ENCODE data around the gene TMEM47. TPM values are rescaled to one million over a fixed set of nuclear protein-coding genes. Genes with fewer than 3 reads are reported as not detected.

The TMEM47 gene
- total and polyA plus RNA-seq, 2 of the 4 experiments (the other 2 are of a cell fraction): 51.5 to 105 TPM

DNA sequence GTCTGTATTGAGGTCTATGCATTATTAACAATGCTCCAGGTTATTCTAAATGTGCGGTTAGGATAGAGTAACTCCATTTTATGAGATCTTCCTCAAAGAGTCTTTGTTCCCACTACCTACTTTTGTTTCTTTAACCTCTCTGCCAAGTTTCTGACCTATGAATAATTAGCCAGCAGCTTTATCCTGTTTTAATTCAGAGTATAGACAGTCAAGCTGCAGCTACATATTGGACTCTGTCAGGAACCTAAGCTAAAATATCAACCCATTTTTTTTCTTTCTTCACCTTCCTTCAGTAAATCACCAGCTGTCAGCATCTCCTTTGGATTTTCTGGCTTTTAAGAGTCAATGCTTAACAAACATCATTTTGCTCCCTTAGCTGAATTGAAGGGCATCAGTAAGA is 72.3 kb downstream of the TMEM47 start:
- H4K8ac ChIP-seq (ENCODE audit: low read depth in 2 of 2, low read length in 2 of 2): no peak overlapping the region
- no peak overlapping the region for H3K4ac ChIP-seq (ENCODE audit: low read depth, low read length)
- ChIA-PET CTCF (no interaction called here), POLR2A (ENCODE audit: unreplicated experiment) (no interaction called here)
- H3K9me1 ChIP-seq (ENCODE audit: insufficient read depth, low read length): no peaks in the 10 kb centered on the region
- no peak overlapping the region for H3K4me2 ChIP-seq (ENCODE audit: low read depth, low read length)
- H3K4me1 ChIP-seq (ENCODE audit: control insufficient read depth, insufficient read depth, low read length): no peaks in the 10 kb centered on the region
- no peak overlapping the region for H2BK20ac ChIP-seq (ENCODE audit: low read depth, low read length)
- no peak overlapping the region for H3K9ac ChIP-seq (ENCODE audit: low read depth, low read length)
- no peak overlapping the region for H3K27ac ChIP-seq (ENCODE audit: insufficient read depth, low read length)
- H2BK15ac ChIP-seq (ENCODE audit: low read depth, low read length): no peak overlapping the region
- no peak for TF ChIP-seq CHD1 (IDR thresholded peaks at IDR 0.05; ENCODE audit: low read depth, low read length)
- no peak overlapping the region for H4K5ac ChIP-seq (ENCODE audit: low read depth, low read length)
- no peaks in the 10 kb centered on the region for H3K9me3 ChIP-seq (ENCODE audit: control insufficient read depth, insufficient read depth, low read length)
- H2AFZ ChIP-seq (replicated peaks; ENCODE audit: low read length, poor library complexity): no peak overlapping the region
- no peak overlapping the region for H3K4me3 ChIP-seq (ENCODE audit: insufficient read depth, low read depth, low read length)
- no peak overlapping the region for H3K23ac ChIP-seq (ENCODE audit: low read depth, low read length)
- H2BK120ac ChIP-seq (ENCODE audit: low read depth, low read length): no peak overlapping the region
- BruUV-seq (replicated peaks): no TSS peak
- in situ Hi-C loops (cut with MboI; ENCODE audit: low sequenced_read_pairs) (no loop called here), dilution Hi-C loops (cut with HindIII; ENCODE audit: low sequenced_read_pairs, unreplicated experiment) (no loop called here), intact Hi-C loops (cut with micrococcal nuclease) (no loop called here)
- no peak overlapping the region for H2BK5ac ChIP-seq (ENCODE audit: low read depth, low read length, poor library complexity, severe bottlenecking)
- H2AK9ac ChIP-seq (replicated peaks; ENCODE audit: low read depth, low read length, poor library complexity): no peak overlapping the region
- H3K79me1 ChIP-seq (ENCODE audit: low read depth in 1 of 2, low read length in 2 of 2): no peaks in the 10 kb centered on the region
- no CpG with 5 or more reads among the region's 1 CpG for WGBS, 2 experiments (ENCODE audit: extremely low coverage in 2 of 2, insufficient read length in 1 of 2)
- H3K14ac ChIP-seq (replicated peaks; ENCODE audit: low read depth, low read length): no peak overlapping the region
- ATAC-seq (ENCODE audit: low read depth) (no peak), DNase-seq (no peak)
- H4K20me1 ChIP-seq (ENCODE audit: insufficient read depth, low read length): no peaks in the 10 kb centered on the region
- no peak overlapping the region for H2AK5ac ChIP-seq (ENCODE audit: low read depth, low read length)
- no peaks in the 10 kb centered on the region for H3K36me3 ChIP-seq (ENCODE audit: control insufficient read depth, insufficient read depth, low read length)
- no peak overlapping the region for H3K18ac ChIP-seq (ENCODE audit: low read depth, low read length)
- H3K56ac ChIP-seq (ENCODE audit: extremely low read depth, insufficient read depth, low read length): no peak overlapping the region
- H3K27me3 ChIP-seq (ENCODE audit: control insufficient read depth, insufficient read depth, low read length): no peaks in the 10 kb centered on the region
- no peak overlapping the region for H4K91ac ChIP-seq (ENCODE audit: insufficient read depth, low read depth, low read length)

All from IMR-90 (cell line).